K562 (cell line): ENCODE results near the gene BHLHE40. TPM values are rescaled to one million over a fixed set of nuclear protein-coding genes. Genes with fewer than 3 reads are reported as not detected.
A peak's percentile ranks its signal among the peaks of the same experiment; 100 is the strongest.

Experiments
- AFF1 ChIP-seq, 2 experiments: fragments of 450-650 bp; IDR thresholded peaks; 2 replicates each; pipeline ENCODE4 v1.6.1; 2018; ENCODE audit warnings: mild to moderate bottlenecking in 2 of 2, low read depth in 1 of 2; ENCODE audit not compliant: partially characterized antibody in 2 of 2
- FUS ChIP-seq: fragments of 200-400 bp; formaldehyde crosslinking; optimal IDR thresholded peaks from 2 replicates; pipeline ENCODE3; 2017; ENCODE audit warnings: low read depth, low read length
- MAX ChIP-seq: sonication (generic); formaldehyde crosslinking; IDR thresholded peaks from 2 replicates; pipeline ENCODE4 v1.9.0; 2022; ENCODE audit warnings: mild to moderate bottlenecking, missing genetic modification reagents
- NCOA1 ChIP-seq: fragments of 450-650 bp; IDR thresholded peaks from 2 replicates; pipeline ENCODE4 v1.6.1; 2016; ENCODE audit warnings: low read depth
- RBM34 ChIP-seq: fragments of 200-400 bp; formaldehyde crosslinking; IDR thresholded peaks from 2 replicates; pipeline ENCODE4 v1.6.1; 2018; ENCODE audit warnings: low read length, borderline replicate concordance; ENCODE audit not compliant: insufficient read depth
- ZBTB17 ChIP-seq: fragments of 450-650 bp; formaldehyde crosslinking; IDR thresholded peaks from 2 replicates; pipeline ENCODE4 v1.4.0; 2020; ENCODE audit warnings: mild to moderate bottlenecking
- ZNF24 ChIP-seq: fragments of 450-650 bp; IDR thresholded peaks from 2 replicates; pipeline ENCODE4 v1.6.1; 2016
- ZNF407 ChIP-seq: fragments of 450-650 bp; IDR thresholded peaks from 2 replicates; pipeline ENCODE4 v1.6.1; 2016; ENCODE audit warnings: low read depth
- ZNF717 ChIP-seq: fragments of 250-450 bp; sonication (Bioruptor Pico); IDR thresholded peaks from 2 replicates; pipeline ENCODE4 v1.5.0; 2021
- ZNF764 ChIP-seq: fragments of 250-450 bp; sonication (Bioruptor Pico); IDR thresholded peaks from 2 replicates; pipeline ENCODE4 v1.4.0; 2020; ENCODE audit warnings: low read depth, mild to moderate bottlenecking, moderate library complexity
- polyA plus RNA-seq, 8 experiments: library from polyadenylated mRNA; depleted of rRNA in 4 of 8; stranded (reverse) in 5 of 8; unstranded in 3 of 8; fragments of >200 nt; fragmentation: Nextera tagmentation in 2 of 8; fragmentation: Illumina TruSeq in 1 of 8; extraction: Ambion mirVana in 2 of 8; extraction: Trizol in 1 of 8; gene quantifications; 2 replicates each; pipeline versions ENCODE4 v1.2.1 to v1.2.3, GENCODE V29; 2011 to 2014; ENCODE audit warnings: inconsistent platforms in 1 of 8, missing spikeins in 1 of 8
- total RNA-seq, 7 experiments: library from RNA; depleted of rRNA in 6 of 7; stranded (reverse); fragments of >200 nt in 6 of 7; fragmentation: Illumina TruSeq in 2 of 7; extraction: Trizol in 2 of 7; gene quantifications; 2 replicates each; pipeline versions ENCODE4 v1.2.1 to v1.2.3, GENCODE V29; 2011 to 2021; ENCODE audit warnings: low replicate concordance in 1 of 7
- TF ChIP-seq, protein P1 (sequence below): sonication (generic); formaldehyde crosslinking; IDR thresholded peaks from 2 replicates; pipeline ENCODE4 v1.8.0; 2022; ENCODE audit warnings: mild to moderate bottlenecking, low read depth, missing genetic modification reagents
- TF ChIP-seq, protein P2 (sequence below): fragments of 450-650 bp; formaldehyde crosslinking; IDR thresholded peaks from 2 replicates; pipeline ENCODE4 v1.4.0; 2020; ENCODE audit warnings: mild to moderate bottlenecking, moderate library complexity

The BHLHE40 gene
- total and polyA plus RNA-seq, 9 of the 15 experiments (the other 6 are each of a cell fraction or from before 2014, with no cell fraction given), result 12.0 to 83.9 (median 31.4) TPM

- TF ChIP-seq MAX (no peak), ZNF24 (no peak), ZNF407 (no peak), ZBTB17 (CRISPR knock-in tag) (0 out of 2 replicates have a peak, but pooled peaks have one; percentile 11), NCOA1 (no peak), ZNF764 (no peak), ZNF717 (CRISPR knock-in tag) (no peak), RBM34 (no peak), AFF1 (IDR thresholded peaks at IDR 0.05; ENCODE audit: low read depth in 1 of 2, partially characterized antibody in 2 of 2) (peak in 1 of 2 experiments; percentile 13), FUS (no peak)
- TF ChIP-seq, protein P1, sequence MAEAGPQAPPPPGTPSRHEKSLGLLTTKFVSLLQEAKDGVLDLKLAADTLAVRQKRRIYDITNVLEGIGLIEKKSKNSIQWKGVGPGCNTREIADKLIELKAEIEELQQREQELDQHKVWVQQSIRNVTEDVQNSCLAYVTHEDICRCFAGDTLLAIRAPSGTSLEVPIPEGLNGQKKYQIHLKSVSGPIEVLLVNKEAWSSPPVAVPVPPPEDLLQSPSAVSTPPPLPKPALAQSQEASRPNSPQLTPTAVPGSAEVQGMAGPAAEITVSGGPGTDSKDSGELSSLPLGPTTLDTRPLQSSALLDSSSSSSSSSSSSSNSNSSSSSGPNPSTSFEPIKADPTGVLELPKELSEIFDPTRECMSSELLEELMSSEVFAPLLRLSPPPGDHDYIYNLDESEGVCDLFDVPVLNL (CRISPR knock-in tag), result no peak
- TF ChIP-seq, protein P2, sequence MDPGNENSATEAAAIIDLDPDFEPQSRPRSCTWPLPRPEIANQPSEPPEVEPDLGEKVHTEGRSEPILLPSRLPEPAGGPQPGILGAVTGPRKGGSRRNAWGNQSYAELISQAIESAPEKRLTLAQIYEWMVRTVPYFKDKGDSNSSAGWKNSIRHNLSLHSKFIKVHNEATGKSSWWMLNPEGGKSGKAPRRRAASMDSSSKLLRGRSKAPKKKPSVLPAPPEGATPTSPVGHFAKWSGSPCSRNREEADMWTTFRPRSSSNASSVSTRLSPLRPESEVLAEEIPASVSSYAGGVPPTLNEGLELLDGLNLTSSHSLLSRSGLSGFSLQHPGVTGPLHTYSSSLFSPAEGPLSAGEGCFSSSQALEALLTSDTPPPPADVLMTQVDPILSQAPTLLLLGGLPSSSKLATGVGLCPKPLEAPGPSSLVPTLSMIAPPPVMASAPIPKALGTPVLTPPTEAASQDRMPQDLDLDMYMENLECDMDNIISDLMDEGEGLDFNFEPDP (CRISPR knock-in tag), result no peak; the same call in 1 of the 2 replicates
These were observed 4.7 kb downstream of the BHLHE40 start (continued) for GRCh38 chr3:4983739-4984510.
